EH (cell line): ENCODE measurements around the gene CENPN.
A peak's percentile ranks its signal among the peaks of the same experiment; 100 is the strongest.

Experiments
- DNase-seq: peaks from one replicate; pipeline ENCODE4 v3.0.0-alpha.2; 2015; ENCODE audit warnings: low read depth

CENPN gene

DNA sequence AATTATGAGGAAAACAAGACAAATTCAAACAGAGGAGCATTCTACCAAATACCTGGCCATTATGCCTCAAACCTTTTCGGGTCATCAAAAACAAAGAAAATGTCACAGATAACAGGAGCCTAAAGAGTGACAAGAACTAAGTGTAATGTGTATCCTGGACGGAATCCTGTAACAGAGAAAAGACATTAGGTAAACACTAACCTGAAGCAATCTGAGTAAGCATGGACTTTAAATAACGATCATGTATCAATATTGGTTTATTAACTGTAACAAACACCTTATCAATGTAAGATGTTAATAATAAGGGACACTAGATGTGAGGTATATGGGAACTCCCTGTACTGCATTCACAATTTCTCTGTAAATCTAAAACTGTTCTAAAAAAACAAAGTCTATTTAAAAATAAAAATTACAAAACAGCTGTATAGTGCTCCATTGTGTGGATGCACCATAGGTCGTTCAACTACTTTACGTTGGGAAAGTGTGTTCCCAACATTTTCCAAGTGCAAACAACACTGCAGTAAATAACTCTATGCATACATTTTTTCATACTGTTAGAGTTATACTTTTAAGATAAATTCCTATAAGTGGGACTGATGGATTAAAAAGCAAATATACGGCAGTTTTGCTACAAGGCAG, 15.1 kb upstream of the CENPN start:
- no peak for DNase-seq

DNA sequence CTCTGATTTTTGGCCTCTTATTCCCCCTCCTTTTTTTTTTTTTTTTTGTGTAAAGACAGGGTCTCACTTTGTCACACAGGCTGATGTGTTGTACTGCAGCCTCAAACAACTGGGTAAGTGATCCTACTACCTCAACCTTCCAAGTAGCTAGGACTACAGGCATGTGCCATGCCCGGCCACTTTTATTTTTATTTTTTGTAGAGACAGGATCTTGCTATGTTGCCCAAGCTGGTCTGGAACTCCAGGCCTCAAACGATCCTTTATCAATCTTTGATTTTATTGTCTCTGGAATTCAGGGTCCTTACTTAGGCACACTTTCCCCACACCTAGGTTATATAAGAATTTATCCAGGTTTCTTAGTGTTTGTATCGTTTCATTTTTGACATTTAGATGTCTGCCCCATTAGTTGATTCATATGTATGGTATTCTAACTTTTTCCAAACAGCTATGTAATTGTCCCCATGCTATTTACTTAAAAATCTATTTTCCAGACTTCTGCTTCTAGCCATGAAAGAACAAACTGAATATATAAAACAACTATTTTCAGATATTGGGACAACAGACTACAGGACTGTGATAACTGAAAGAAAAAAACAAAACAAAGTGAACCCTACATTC, 14.2 kb upstream of the CENPN start:
- no peak for DNase-seq

DNA sequence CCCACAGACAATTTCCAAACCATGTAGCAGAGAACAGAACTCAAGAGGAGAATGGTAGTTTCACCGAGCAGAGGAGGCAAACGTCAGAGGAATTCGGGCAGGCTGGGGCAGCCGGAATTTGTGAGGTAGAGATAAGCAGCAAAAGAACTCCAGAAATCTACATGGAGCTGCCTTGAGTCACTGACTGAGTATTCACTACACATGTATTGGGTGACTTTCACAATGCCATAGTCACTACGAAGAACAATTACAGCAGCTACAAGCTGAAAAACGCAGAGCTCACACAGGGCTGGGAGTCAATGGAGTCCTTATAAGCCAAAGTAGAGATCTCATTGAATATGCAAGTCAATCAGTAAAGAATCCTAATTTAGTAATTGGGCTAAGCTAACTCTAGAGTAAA, 13.7 kb upstream of the CENPN start:
- DNase-seq: peak; percentile 94

DNA sequence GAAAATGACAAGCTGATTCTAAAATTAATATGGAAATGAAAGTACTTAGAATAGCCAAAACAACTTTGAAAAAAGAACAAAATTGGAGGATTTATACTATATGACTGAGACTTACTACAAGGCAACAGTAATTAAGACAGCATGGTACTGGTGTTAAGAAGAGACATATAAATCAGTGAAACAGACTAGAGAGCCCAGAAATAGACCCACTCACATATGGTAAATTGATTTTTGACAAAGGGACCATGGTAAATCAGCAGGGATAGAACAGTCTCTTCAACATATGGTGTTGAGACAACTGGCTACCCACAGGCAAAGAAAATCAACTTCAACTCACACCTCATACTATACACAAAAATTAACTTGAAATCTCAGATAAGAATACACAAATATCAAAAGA, 13.2 kb upstream of the CENPN start:
- no peak for DNase-seq

DNA sequence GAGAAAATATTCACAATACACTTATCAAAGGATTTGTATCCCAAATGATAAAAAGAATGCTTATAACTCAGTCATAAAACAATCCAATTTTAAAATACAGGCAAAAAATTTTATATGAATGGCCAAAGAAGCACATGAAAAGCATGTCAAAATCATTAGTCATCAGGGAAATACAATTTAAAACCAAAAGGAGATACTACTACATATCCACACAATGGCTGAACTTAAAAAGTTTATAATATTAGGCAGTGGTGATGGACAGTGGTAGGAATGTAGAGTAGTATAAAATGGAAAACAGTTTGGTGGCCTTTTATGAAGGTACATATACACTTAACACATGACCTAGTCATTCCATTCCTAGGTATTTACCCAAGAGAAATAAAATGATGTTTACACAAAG, 12.6 kb upstream of the CENPN start:
- peak; percentile 54 for DNase-seq

DNA sequence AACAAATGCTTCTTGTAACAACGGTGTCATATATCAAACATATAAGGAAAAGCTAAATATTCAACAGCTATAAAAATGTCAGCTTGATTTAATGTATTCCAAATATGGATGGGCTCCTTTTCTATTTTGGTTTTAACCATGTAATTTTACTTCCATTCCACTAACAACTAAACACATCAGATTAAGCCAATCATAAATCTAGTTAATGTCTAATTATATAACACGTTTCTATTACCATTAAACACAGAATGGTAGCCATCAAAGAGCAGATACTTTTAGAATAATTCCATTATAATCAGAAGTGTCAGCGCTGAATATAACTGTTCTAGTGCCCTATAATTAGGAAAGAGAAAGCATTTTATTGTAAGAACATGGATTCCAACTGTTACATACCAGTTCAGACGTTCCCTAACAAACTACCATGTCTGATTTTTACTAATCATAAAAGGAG, 10.3 kb upstream of the CENPN start:
- DNase-seq: peak; percentile 39

DNA sequence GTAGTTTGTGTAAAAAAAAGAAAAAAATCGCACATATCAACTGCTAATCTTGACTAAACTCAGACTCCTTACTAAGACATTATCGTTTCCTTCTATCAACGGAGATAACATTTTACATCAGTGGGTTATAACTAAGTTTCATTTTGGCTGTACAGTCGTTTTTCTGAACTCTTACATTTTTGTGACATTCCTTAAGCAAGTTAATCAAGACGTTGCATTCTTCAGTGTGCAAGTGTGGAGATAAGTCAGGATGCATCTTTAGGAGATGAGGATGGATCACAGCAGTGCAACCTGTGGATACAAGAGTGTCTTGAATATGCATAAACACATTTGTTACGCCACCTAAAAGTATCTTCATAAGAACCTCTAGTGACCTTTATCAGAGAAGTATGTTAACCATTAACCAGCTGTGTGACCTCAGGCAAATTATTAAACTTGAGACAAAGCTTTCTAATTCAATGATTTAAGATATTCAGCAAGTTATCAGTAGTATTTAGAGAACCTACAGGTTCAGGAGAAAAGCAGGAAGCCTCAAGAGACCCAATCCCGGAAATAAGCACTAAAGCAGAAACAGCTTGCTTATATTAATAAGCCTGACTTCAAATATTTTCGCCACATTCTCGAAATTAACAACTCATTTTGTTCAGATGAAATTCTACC, 9.7 kb upstream of the CENPN start:
- peak; percentile 50 for DNase-seq

DNA sequence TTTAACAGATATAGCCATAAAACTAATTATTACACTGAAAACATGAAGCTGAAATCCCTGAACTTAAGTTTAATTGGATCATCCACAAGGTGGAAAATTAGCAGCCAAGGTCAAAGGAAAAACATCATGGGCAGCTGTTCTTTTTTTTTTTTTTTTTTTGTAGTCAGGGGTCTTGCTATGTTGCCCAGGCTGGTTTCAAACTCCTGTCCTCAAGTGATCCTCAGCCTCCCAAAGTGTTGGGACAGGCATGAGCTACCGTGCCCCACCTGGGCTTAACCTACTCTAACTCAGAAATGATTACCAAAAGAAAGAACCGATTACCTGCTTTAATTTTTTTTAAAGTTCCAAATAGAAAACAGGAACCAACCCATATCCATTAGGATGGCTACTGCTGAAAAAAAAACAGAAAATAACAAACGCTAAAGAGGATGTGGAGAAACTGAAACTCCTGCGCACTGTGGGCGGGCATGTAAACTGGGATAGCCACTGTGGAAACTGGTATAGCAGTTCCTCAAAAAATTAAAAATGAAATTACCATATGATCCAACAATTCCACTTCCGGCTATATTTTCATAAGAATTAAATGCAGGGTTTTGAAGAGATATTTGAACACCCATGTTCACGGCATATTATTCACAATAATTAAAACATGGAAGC, 8.9 kb upstream of the CENPN start:
- DNase-seq: no peak

DNA sequence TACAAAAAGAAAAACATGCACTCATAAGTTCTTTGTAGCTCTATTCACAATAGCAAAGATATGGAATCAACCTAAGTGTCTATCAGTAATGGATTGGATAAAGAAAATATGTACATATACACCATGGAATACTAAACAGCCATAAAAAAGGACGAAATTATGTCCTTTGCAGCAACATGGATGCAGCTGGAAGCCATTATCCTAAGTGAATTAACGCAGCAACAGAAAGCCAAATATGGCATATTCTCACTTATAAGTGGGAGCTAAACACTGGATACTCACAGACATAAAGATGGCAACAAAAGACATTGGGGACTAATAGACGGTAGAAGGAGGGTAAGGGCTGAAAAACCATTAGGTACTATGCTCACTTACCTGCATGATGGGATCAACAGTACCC, 6.1 kb upstream of the CENPN start:
- no peak for DNase-seq

DNA sequence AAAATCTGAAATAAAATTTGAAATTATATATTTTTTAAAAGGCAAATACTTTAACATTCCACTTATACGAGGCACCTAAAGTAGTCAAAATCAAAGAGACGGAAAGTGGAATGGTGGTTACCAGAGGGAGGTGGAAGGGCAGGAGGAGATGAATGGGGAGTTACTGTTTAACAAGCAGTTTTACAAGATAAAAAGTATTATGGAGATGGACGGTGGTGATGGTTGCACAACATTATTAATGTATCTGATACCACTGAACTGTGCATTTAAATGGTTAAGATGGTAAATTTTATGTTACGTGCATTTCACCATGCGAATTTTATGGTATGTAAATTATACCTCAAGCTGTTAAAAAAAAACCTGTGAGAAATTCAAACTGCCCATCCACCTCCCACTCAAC, 5.7 kb upstream of the CENPN start:
- DNase-seq: no peak

DNA sequence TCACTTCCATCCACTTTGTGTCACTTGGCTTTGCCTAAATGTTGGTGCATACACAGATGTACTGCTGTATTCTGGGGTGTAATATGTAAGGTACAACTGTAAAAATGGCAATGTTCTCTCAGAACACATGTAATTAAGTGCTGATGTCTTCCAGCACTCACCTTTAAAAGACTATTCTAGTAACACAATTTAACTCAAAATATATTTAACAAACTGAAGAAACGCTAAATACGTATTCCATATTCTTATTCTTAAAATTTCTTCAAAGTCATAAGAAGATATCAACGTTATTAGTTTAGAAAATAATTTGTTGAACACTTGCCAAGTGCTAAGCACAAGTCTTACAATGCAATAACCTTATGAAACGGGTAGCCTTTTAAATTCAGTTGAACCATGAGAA, 4.0 kb upstream of the CENPN start:
- no peak for DNase-seq

DNA sequence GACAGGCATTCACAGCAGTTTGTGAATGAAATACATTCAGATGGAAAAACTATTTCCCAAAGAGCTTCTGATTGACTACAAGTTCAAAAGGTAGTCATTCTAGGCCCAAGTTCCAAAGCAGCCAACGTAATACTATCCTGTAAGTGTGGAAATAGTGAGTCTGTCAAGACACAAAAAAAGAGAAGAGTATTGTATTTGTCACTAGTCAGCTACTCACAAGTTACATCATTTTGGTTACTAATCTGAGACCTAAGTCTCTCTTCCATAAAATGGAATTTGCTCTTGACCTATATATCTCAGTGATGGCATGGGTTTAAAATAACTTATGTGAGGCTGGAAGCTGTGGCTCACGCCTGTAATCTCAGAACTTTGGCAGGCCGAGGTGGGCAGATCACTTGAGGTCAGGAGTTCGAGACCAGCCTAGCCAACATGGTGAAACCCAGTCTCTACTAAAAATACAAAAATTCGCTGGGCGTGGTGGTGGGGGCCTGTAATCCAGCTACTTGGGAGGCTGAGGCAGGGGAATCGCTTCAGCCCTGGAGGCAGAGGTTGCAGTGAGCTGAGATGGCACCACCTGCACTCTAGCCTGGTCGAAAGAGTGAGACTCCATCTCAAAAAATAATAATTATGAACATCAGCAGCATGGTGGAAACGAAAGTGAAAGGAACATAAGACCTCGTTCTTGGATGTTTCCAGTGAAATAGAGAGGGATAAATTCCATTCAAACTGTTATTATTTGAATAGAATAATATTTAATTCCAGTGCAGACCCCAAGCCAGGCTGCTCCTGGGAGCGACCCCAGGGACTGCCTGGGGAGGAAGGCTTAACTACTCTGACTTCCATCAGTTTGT, 3.2 kb upstream of the CENPN start:
- DNase-seq: peak; percentile 37

DNA sequence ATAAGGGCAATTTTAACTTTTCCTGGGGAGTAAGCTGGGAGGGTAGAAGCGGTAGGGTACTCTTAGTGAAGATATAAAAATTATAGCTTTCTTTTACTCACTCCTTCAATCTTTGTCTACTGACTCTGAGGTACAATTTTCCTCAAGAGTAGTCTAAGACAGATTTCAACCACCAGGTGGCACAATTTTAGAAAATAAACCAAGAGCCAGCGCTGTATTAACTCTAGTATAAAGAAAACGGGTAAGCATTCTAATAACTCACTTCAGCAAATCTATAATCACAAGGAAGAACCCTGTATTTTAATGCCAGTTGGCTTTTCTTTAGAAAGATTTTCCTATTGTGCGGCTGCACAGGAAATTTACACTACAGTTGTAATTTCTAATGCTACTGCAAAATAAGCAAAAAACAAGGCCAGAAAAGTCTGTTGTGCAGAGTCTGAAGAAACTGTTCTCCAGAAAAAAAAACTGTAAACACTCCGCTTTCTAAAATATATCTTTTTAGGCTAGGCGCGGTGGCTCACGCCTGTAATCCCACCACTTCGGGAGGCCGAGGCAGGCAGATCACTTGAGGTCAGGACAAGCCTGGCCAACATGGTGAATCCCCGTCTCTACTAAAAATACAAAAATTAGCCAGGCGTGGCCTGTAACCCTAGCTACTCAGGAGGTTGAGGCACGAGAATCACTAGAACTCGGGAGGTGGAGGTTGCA, 2.2 kb upstream of the CENPN start:
- peak; percentile 68 for DNase-seq

DNA sequence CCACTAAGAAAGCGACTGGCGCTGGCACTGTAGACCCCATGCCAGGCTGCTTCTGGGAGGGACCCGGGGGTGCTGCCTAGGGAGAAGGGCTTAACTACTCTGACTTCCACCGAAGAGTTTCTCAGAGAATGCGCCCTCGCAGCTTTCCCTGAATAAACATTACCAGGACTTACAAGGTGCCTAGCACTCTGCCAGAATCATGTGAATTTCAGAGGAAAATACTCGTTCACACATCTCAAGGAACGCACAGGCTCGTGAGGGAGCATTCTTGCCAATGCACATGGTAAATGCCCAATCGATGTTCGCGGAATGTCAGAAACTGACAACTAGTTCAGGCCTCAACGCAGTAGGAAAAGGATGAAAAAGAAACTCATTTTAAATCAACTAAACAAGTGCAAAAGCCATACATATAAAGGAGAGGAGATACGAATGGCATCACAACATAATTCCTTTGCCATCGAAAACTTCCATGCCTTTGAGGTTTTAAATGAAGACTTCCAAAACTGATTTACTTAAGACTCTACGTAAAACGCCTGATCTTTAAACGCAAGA, 1.3 kb upstream of the CENPN start:
- DNase-seq: no peak

DNA sequence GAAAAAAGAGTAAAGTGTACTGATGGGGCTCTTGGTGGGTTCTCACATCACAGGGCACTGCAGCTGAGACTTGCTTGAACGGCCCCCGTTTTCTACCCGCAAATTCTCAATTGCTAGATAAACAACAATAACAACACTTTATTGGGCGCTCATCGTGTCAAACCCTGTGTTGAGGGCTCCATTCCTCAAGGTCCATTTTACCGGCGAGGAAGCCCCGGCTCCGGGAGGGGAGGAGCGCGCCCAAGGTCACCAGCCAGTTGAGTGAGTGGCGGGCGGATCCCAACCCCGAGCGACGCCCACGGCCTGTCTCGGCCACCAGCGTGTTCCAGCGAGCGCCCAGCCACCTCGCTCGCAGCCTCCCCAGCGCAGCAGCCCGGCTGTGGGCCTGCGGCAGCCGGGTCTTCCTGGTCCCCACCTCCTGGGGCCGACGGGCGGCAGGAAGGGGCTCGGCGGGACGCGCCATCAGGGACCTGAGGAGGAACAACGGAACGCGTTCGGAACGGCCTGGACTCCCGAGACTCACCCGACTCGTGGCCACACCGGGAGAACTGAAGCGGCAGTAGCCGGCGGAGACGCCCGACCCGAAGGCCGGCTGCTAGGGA, 702 bp upstream of the CENPN start:
- DNase-seq: peak; percentile 67

DNA sequence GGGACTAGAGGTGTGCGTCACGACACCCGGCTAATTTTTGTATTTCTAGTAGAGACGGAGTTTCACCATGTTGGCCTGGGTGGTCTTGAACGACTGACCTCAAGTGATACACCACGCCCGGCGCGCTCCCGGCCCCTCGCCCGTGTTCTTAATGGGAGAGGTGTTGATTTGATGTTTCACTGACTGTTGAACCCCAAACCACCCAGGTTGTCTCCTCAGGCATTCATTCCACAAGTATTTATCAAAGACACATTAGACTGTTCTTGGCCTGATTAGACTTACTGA, 1.4 kb downstream of the CENPN start:
- DNase-seq: no peak

DNA sequence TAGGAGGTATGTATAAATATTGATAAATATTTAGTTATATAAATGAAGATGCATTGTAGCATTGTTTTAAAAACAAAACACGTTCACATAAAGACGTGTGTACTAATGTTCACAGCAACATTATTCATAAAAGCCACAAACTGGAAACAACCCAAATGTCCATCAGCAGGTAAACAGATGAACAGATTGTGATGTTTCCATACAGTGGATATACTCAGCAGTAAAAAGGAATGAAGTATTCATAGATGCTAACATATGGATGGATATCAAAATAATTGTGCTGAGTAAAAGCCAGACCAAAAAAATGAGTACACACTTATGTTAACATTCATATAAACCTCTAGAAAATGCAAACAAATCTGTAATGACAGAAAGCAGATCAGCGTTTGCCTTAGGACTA, 6.0 kb downstream of the CENPN start:
- no peak for DNase-seq

DNA sequence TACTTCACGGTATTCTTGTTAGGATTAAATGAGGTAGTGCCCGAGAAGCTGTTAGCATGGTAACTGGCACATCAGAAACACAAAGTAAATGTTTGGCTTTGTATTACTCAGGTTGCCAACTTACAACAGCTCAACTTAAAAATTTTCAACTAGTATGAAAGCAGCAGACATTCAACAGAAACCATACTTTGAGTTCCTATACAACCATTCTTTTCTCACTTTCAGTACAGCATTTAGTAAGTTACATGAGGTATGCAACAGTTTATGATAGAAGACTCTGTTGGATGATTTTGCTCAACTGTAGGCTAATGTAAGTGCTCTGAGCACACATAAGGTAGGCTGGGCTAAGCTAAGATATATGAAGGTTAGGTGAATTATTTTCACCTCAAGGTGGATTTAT, 7.7 kb downstream of the CENPN start:
- no peak for DNase-seq

DNA sequence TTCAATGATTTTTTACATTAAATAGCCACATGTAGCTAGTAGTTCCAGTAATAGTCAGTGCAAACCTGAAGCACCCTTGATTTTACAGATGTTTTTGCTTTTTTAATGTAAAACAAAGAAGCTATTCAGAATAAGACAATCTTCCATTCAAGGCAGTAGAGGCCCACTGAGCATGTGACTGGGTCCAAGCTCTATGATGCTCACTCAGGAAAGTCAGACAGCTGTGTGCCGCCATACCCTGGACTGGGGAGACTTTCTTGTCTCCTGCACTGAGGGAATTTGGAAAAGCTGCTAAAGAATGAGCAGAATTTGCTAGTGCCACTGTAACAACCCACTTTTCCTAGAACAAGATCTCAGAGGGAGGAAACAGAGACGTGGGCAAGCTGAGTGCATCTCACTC, 11.5 kb downstream of the CENPN start:
- no peak for DNase-seq

DNA sequence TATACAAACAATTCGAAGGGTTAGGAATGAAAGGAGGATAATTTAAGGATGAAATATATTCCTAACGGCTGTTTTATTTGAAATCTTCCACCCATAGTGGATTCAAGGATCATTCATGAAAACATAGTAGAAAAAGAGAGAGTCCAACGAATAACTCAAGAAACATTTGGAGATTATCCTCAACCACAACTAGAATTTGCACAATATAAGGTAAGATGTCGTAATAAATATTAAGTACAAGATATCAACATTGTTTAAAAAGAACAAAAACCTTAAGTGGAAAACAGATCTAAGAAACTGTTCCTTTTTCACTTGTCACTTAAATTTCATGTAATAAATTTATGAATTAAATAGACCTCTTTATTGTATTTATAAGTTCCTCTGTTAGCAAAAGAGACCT, 19.4 kb downstream of the CENPN start:
- no peak for DNase-seq
